Measurements from ENCODE around the gene DNAL1. TPM values are rescaled to one million over a fixed set of nuclear protein-coding genes. Genes with fewer than 3 reads are reported as not detected.

Gene DNAL1
- total and polyA plus RNA-seq, 9 of the 15 experiments (the other 6 are each of a cell fraction or from before 2014, with no cell fraction given): 1.6 to 11.7 (median 4.8) TPM

GRCh38 chr14:73613419-73613963 lies 31.3 kb upstream of the DNAL1 start:
- Histone ChIP-seq H3K4me3 (no peak overlapping the region), H4K20me1 (replicated peaks; ENCODE audit: control insufficient read depth, insufficient read depth, low read length) (no peaks in the 10 kb centered on the region), H3K9me1 (ENCODE audit: control insufficient read depth, insufficient read depth, low read length) (no peaks in the 10 kb centered on the region), H3K27me3 (ENCODE audit: control insufficient read depth in 2 of 2, insufficient read depth in 2 of 2, low read length in 2 of 2) (no peaks in the 10 kb centered on the region), H3K79me2 (ENCODE audit: control insufficient read depth, insufficient read depth, low read length) (no peaks in the 10 kb centered on the region), H3K27ac (ENCODE audit: extremely low read depth, low read depth, low read length) (no peak overlapping the region), H2AFZ (ENCODE audit: low read depth, low read length) (peak overlapping the region; percentile 82), H3K9me3 (replicated peaks; ENCODE audit: control insufficient read depth, insufficient read depth, low read depth, low read length) (no peaks in the 10 kb centered on the region), H3K4me2 (ENCODE audit: insufficient read depth, low read length) (no peak overlapping the region), H3K4me1 (replicated peaks in 1 of 2; ENCODE audit: control insufficient read depth in 2 of 2, insufficient read depth in 2 of 2, low read length in 2 of 2) (peaks cover 0 to 10% of the 10 kb centered on the region in 2 experiments; a peak in 2 of 5 replicates), H3K36me3 (ENCODE audit: control insufficient read depth, insufficient read depth, low read length) (no peaks in the 10 kb centered on the region), H3K9ac (ENCODE audit: insufficient read depth in 1 of 2, low read depth in 2 of 2, low read length in 2 of 2) (peak overlapping the region in 1 of 2 experiments; percentile 38; a peak in 1 of 4 replicates)
- intact Hi-C loops (cut with micrococcal nuclease) (no loop called here), in situ Hi-C loops (cut with MboI) (no loop called here)
- TF ChIP-seq KLF6 (CRISPR knock-in tag; IDR thresholded peaks at IDR 0.05; ENCODE audit: borderline replicate concordance): no peak
- no peak for TF ChIP-seq HIVEP1 (CRISPR knock-in tag; IDR thresholded peaks at IDR 0.05)
- TF ChIP-seq ESRRB (CRISPR knock-in tag; IDR thresholded peaks at IDR 0.05; ENCODE audit: borderline replicate concordance): no peak
- TF ChIP-seq NBN (IDR thresholded peaks at IDR 0.05; ENCODE audit: low read depth): no peak
- TF ChIP-seq TFAM (CRISPR knock-in tag; conservative IDR thresholded peaks at IDR 0.05): no peak
- TF ChIP-seq RBM17 (IDR thresholded peaks at IDR 0.05; ENCODE audit: borderline replicate concordance, low read depth, low read length): no peak
- no peak for TF ChIP-seq ARID3B (CRISPR knock-in tag; IDR thresholded peaks at IDR 0.05; ENCODE audit: borderline replicate concordance)
- TF ChIP-seq ZFP91 (CRISPR knock-in tag; IDR thresholded peaks at IDR 0.05): no peak
- no peak for TF ChIP-seq NFRKB (IDR thresholded peaks at IDR 0.05; ENCODE audit: low read depth)
- TF ChIP-seq ILF3 (IDR thresholded peaks at IDR 0.05; ENCODE audit: borderline replicate concordance): no peak
- TF ChIP-seq SAP30 (IDR thresholded peaks at IDR 0.05; ENCODE audit: borderline replicate concordance, insufficient read depth, low read depth, low read length, poor library complexity, severe bottlenecking): no peak
- TF ChIP-seq DEAF1 (CRISPR knock-in tag; IDR thresholded peaks at IDR 0.05): no peak
- no peak for TF ChIP-seq CREBBP (IDR thresholded peaks at IDR 0.05; ENCODE audit: low read depth, low read length)
- no peak for TF ChIP-seq CREB3L1 (IDR thresholded peaks at IDR 0.05; ENCODE audit: borderline replicate concordance, low read depth)
- no peak for TF ChIP-seq FOXK2 (conservative IDR thresholded peaks at IDR 0.05 in 1 of 2, IDR thresholded peaks at IDR 0.05 in 1 of 2; ENCODE audit: low read depth in 2 of 2)
- FAIRE-seq (no peak), DNase-seq (ENCODE audit: extremely low read depth in 1 of 4, low spot score in 3 of 4) (no peak), ATAC-seq (no peak)
- CTCF ChIA-PET (ENCODE audit: low intra/inter-chr PET ratio): no interaction called here
- WGBS (ENCODE audit: insufficient coverage, low coverage, missing lambda C conversion rate): 30% methylated on average over 2 of the region's 3 CpGs
- POLR2A ChIA-PET: interaction anchor here (1.3 kb wide), 1 partner anchor 13 kb away, joined by 3 read pairs; no protein-coding TSS in a partner anchor
- BruUV-seq (replicated peaks): no TSS peak

All from K562 (cell line).